CD14-positive monocyte (primary cell): Measurements from ENCODE around the gene RTL10. TPM values are rescaled to one million over a fixed set of nuclear protein-coding genes. Genes with fewer than 3 reads are reported as not detected.

Experiments used
- DNase-seq, 3 donors: peaks; one replicate each; pipeline ENCODE4 v3.0.0-alpha.2; 2011 to 2022
- H2AFZ ChIP-seq: 2 replicates; pipeline ENCODE4 v1.6.0; 2012; ENCODE audit warnings: mild to moderate bottlenecking, low read depth, low read length, inconsistent platforms; ENCODE audit not compliant: insufficient read depth, poor library complexity, severe bottlenecking
- H3K27ac ChIP-seq, 2 donors: 1 replicate in 1 of 2; 2 replicates in 1 of 2; pipeline ENCODE4 v1.5.1; 2012 to 2013; ENCODE audit warnings: low read length in 2 of 2, control low read depth in 1 of 2, inconsistent platforms in 1 of 2, low read depth in 1 of 2, mild to moderate bottlenecking in 1 of 2
- H3K27me3 ChIP-seq, 2 donors: one replicate each; pipeline versions ENCODE4 v1.6.0 to v1.6.1; 2011 to 2013; ENCODE audit warnings: low read length in 2 of 2; ENCODE audit not compliant: control insufficient read depth in 2 of 2, insufficient read depth in 2 of 2
- H3K36me3 ChIP-seq, 2 donors: replicated peaks in 1 of 2; 1 replicate in 1 of 2; 2 replicates in 1 of 2; pipeline versions ENCODE4 v1.5.1 to v1.6.1; 2012 to 2013; ENCODE audit warnings: low read length in 2 of 2, control low read depth in 1 of 2, inconsistent platforms in 1 of 2, mild to moderate bottlenecking in 1 of 2; ENCODE audit not compliant: insufficient read depth in 2 of 2, control insufficient read depth in 1 of 2
- H3K4me1 ChIP-seq, 2 donors: 1 replicate in 1 of 2; 2 replicates in 1 of 2; pipeline versions ENCODE4 v1.5.1 to v1.6.1; 2012 to 2013; ENCODE audit warnings: low read length in 2 of 2, control low read depth in 1 of 2, inconsistent platforms in 1 of 2, mild to moderate bottlenecking in 1 of 2, moderate library complexity in 1 of 2; ENCODE audit not compliant: insufficient read depth in 2 of 2, control insufficient read depth in 1 of 2
- H3K4me2 ChIP-seq: replicated peaks from 2 replicates; pipeline ENCODE3; 2012; ENCODE audit warnings: low read length, moderate library complexity, mild to moderate bottlenecking; ENCODE audit not compliant: poor library complexity, severe bottlenecking; ENCODE audit errors: extremely low read depth
- H3K4me3 ChIP-seq, 3 experiments: fragments of 200-600 bp in 1 of 3; sonication (generic) in 1 of 3; replicated peaks in 1 of 3; 1 replicate in 2 of 3; 2 replicates in 1 of 3; pipeline ENCODE4 v1.5.1; 2011 to 2013; ENCODE audit warnings: low read length in 3 of 3, mild to moderate bottlenecking in 3 of 3, control low read depth in 2 of 3, low read depth in 2 of 3, inconsistent platforms in 1 of 3, moderate library complexity in 1 of 3
- H3K79me2 ChIP-seq: 2 replicates; pipeline ENCODE4 v1.6.0; 2012; ENCODE audit warnings: mild to moderate bottlenecking, control low read depth, inconsistent platforms, low read length, moderate library complexity; ENCODE audit not compliant: insufficient read depth
- H3K9ac ChIP-seq: 2 replicates; pipeline ENCODE4 v1.6.0; 2017; ENCODE audit warnings: low read length, mild to moderate bottlenecking; ENCODE audit not compliant: insufficient read depth, poor library complexity, severe bottlenecking
- H3K9me3 ChIP-seq, 2 donors: replicated peaks in 1 of 2; 1 replicate in 1 of 2; 2 replicates in 1 of 2; pipeline versions ENCODE4 v1.5.1 to v1.6.1; 2012 to 2013; ENCODE audit warnings: low read length in 2 of 2, control low read depth in 1 of 2; ENCODE audit not compliant: control insufficient read depth in 1 of 2, insufficient read depth in 1 of 2
- H4K20me1 ChIP-seq: 2 replicates; pipeline ENCODE4 v1.6.0; 2012; ENCODE audit warnings: mild to moderate bottlenecking, low read length, control low read depth, moderate library complexity; ENCODE audit not compliant: insufficient read depth
- H3K27ac Mint-ChIP-seq, 7 donors: one replicate each; pipeline ENCODE4 v1.8.0; 2020; ENCODE audit warnings: mild to moderate bottlenecking in 7 of 7, mixed read lengths in 7 of 7, moderate library complexity in 6 of 7, inconsistent platforms in 2 of 7
- H3K27me3 Mint-ChIP-seq, 3 donors: one replicate each; pipeline ENCODE4 v1.8.0; 2021 to 2022; ENCODE audit warnings: low read depth in 3 of 3, mild to moderate bottlenecking in 3 of 3, mixed read lengths in 3 of 3, moderate library complexity in 3 of 3, inconsistent platforms in 1 of 3
- H3K36me3 Mint-ChIP-seq, 2 donors: one replicate each; pipeline ENCODE4 v1.8.0; 2020; ENCODE audit warnings: mixed read lengths in 2 of 2, inconsistent platforms in 1 of 2, mild to moderate bottlenecking in 1 of 2
- H3K4me1 Mint-ChIP-seq: one replicate; pipeline ENCODE4 v1.8.0; 2020; ENCODE audit warnings: mild to moderate bottlenecking, mixed read lengths
- H3K4me3 Mint-ChIP-seq, 2 donors: one replicate each; pipeline ENCODE4 v1.8.0; 2020; ENCODE audit warnings: mild to moderate bottlenecking in 2 of 2, mixed read lengths in 2 of 2, moderate library complexity in 1 of 2
- H3K9me3 Mint-ChIP-seq, 7 donors: one replicate each; pipeline ENCODE4 v1.8.0; 2020 to 2022; ENCODE audit warnings: mixed read lengths in 7 of 7, mild to moderate bottlenecking in 6 of 7, moderate library complexity in 6 of 7, inconsistent platforms in 2 of 7
- CTCF ChIP-seq: fragments of 200-600 bp; IDR thresholded peaks from one replicate; pipeline ENCODE4 v1.8.0; 2022; ENCODE audit warnings: antibody characterized with exemption, mild to moderate bottlenecking
- WGBS: methylation state at CpG from one replicate; pipeline ENCODE4 v1.1.5; 2013; ENCODE audit warnings: missing lambda C conversion rate; ENCODE audit not compliant: insufficient coverage; 5-methylcytosine and 5-hydroxymethylcytosine counted together
- intact Hi-C, 2 donors: fragments of 100-400 bp; cut with micrococcal nuclease; formaldehyde crosslinking; loops; one replicate each; pipeline versions ENCODE4 v1.15.0 to v1.15.1; 2023
- polyA plus RNA-seq, 3 donors: library from polyadenylated mRNA; depleted of rRNA in 1 of 3; unstranded in 2 of 3; stranded (reverse) in 1 of 3; fragments of 300-500 nt in 2 of 3; fragments of >200 nt in 1 of 3; fragmentation: Illumina TruSeq in 2 of 3; gene quantifications; 1 replicate in 2 of 3; 2 replicates in 1 of 3; pipeline ENCODE4 v1.2.3, GENCODE V29; 2012 to 2021

Gene RTL10
- polyA plus RNA-seq, 3 donors, result 1.4 to 6.5 (median 1.5) TPM

- intact Hi-C loops, result loop anchor here (2.0 to 10.0 kb wide), 4 partner anchors 31 to 381 kb away; partner anchors contain the start of genes ARVCF (in 1 of the 2), CDC45 (in 1 of the 2), RANBP1 (in 1 of the 2) and TRMT2A (in 1 of the 2)
- H3K4me2 ChIP-seq, result peak overlapping the region; percentile 92
- peak overlapping the region; percentile 84 to 94 (median 92) for H3K27ac Mint-ChIP-seq
- peak overlapping the region; percentile 94 for H2AFZ ChIP-seq
- no peak for TF ChIP-seq CTCF
- peak; percentile 63 to 78 (median 75) for DNase-seq
- H3K9me3 Mint-ChIP-seq, result peaks cover 0 to 2% (median 0%) of the 10 kb centered on the region in 7 donors
- peaks cover 49% of the 10 kb centered on the region for H3K79me2 ChIP-seq
- 8% methylated on average over 12 of the region's 24 CpGs for WGBS
- peaks cover 30% of the 10 kb centered on the region for H3K4me1 Mint-ChIP-seq
- peaks cover 0 to 2% (median 1%) of the 10 kb centered on the region in 3 donors for H3K27me3 Mint-ChIP-seq
- no peaks in the 10 kb centered on the region for H3K27me3 ChIP-seq
- peak overlapping the region; percentile 87 for H3K9ac ChIP-seq
- no peaks in the 10 kb centered on the region for H3K9me3 ChIP-seq
- H4K20me1 ChIP-seq, result peaks cover 6% of the 10 kb centered on the region
- peaks cover 9 to 14% of the 10 kb centered on the region in 2 donors for H3K36me3 Mint-ChIP-seq
- peak overlapping the region; percentile 88 to 91 for H3K27ac ChIP-seq
- H3K4me1 ChIP-seq, result peaks cover 29 to 31% of the 10 kb centered on the region in 2 donors
- H3K4me3 ChIP-seq, result peak overlapping the region; percentile 55 to 93 (median 80)
- peak overlapping the region; percentile 86 to 93 for H3K4me3 Mint-ChIP-seq
- peaks cover 15 to 17% of the 10 kb centered on the region in 2 donors for H3K36me3 ChIP-seq
Observed at GRCh38 chr22:19855504-19856409, 1.1 kb upstream of the RTL10 start.
